22Rv1 (cell line): Measurements from ENCODE around the gene KCNQ2.
A peak's percentile ranks its signal among the peaks of the same experiment; 100 is the strongest.

Experiments
- H3K27ac ChIP-seq: fragments of 450-650 bp; 2 replicates; pipeline ENCODE4 v1.5.1; 2017
- CTCF ChIP-seq: fragments of 450-650 bp; IDR thresholded peaks from 2 replicates; pipeline ENCODE4 v1.5.1; 2017; ENCODE audit warnings: mild to moderate bottlenecking
- ZFX ChIP-seq: fragments of 450-650 bp; IDR thresholded peaks from 2 replicates; pipeline ENCODE4 v1.6.1; 2017; ENCODE audit warnings: antibody characterized with exemption, borderline replicate concordance

The KCNQ2 gene

GRCh38 chr20:63441136-63442099, 31.0 kb downstream of the KCNQ2 start:
- no peak overlapping the region for H3K27ac ChIP-seq
- TF ChIP-seq CTCF, result no peak
- no peak for TF ChIP-seq ZFX

GRCh38 chr20:63440366-63440955, 32.0 kb downstream of the KCNQ2 start:
- H3K27ac ChIP-seq, result no peak overlapping the region

GRCh38 chr20:63439866-63440265, 32.6 kb downstream of the KCNQ2 start:
- H3K27ac ChIP-seq, result no peak overlapping the region
- TF ChIP-seq CTCF (no peak), ZFX (no peak)

More at GRCh38 chr20:63440366-63440955, 32.0 kb downstream of the KCNQ2 start:
- TF ChIP-seq CTCF (no peak), ZFX (no peak)

- TF ChIP-seq CTCF (no peak), ZFX (no peak)
- no peak overlapping the region for H3K27ac ChIP-seq
These were observed 34.3 kb downstream of the KCNQ2 start for GRCh38 chr20:63438121-63438520.

- no peak overlapping the region for H3K27ac ChIP-seq
- TF ChIP-seq ZFX (no peak), CTCF (no peak)
These were observed 36.9 kb downstream of the KCNQ2 start for GRCh38 chr20:63435552-63435951.

GRCh38 chr20:63434599-63435378, 37.7 kb downstream of the KCNQ2 start:
- TF ChIP-seq CTCF (peak; percentile 92), ZFX (no peak)
- no peak overlapping the region for H3K27ac ChIP-seq
